Measurements from ENCODE around the gene IL21R. TPM values are rescaled to one million over a fixed set of nuclear protein-coding genes. Genes with fewer than 3 reads are reported as not detected.
"Not testable (repeated sequence)": the region's sequence is repeated elsewhere in the genome, so short reads cannot be mapped to it uniquely, and the experiment has no call there.

Gene IL21R
- total RNA-seq, 1 donor from 2014 or later = under 0.01 TPM

GRCh38 chr16:27426423-27427408, 24.7 kb downstream of the IL21R start:
- DNase-seq (ENCODE audit: low read depth) = peak; percentile 95

- DNase-seq (ENCODE audit: low read depth) = no peak
These were observed 25.6 kb downstream of the IL21R start for GRCh38 chr16:27427538-27427937.

- DNase-seq (ENCODE audit: low read depth) = no peak
These were observed 26.2 kb downstream of the IL21R start for GRCh38 chr16:27428026-27428785.

- no peak for DNase-seq (ENCODE audit: low read depth)
These were observed 27.4 kb downstream of the IL21R start for GRCh38 chr16:27429330-27429871.

GRCh38 chr16:27429981-27430441, 28.0 kb downstream of the IL21R start:
- no peak for DNase-seq (ENCODE audit: low read depth)

GRCh38 chr16:27430512-27430911, 28.5 kb downstream of the IL21R start:
- no peak for DNase-seq (ENCODE audit: low read depth)

GRCh38 chr16:27430923-27431484, 29.0 kb downstream of the IL21R start:
- no peak for DNase-seq (ENCODE audit: low read depth)

GRCh38 chr16:27431773-27432532, 30.0 kb downstream of the IL21R start:
- DNase-seq (ENCODE audit: low read depth) = peak; percentile 10

GRCh38 chr16:27432558-27432957, 30.6 kb downstream of the IL21R start:
- peak; percentile 85 for DNase-seq (ENCODE audit: low read depth)

GRCh38 chr16:27433191-27433590, 31.2 kb downstream of the IL21R start:
- DNase-seq (ENCODE audit: low read depth) = not testable (repeated sequence)

GRCh38 chr16:27433636-27434035, 31.7 kb downstream of the IL21R start:
- no peak for DNase-seq (ENCODE audit: low read depth)

- DNase-seq (ENCODE audit: low read depth) = no peak
These were observed 32.4 kb downstream of the IL21R start for GRCh38 chr16:27434141-27435051.

- not testable (repeated sequence) for DNase-seq (ENCODE audit: low read depth)
These were observed 33.2 kb downstream of the IL21R start for GRCh38 chr16:27435146-27435545.

GRCh38 chr16:27436065-27436464, 34.1 kb downstream of the IL21R start:
- DNase-seq (ENCODE audit: low read depth) = no peak

- DNase-seq (ENCODE audit: low read depth) = no peak
These were observed 35.1 kb downstream of the IL21R start for GRCh38 chr16:27436921-27437650.

GRCh38 chr16:27437946-27438345, 36.0 kb downstream of the IL21R start:
- DNase-seq (ENCODE audit: low read depth) = no peak

- DNase-seq (ENCODE audit: low read depth) = no peak
These were observed 37.5 kb downstream of the IL21R start for GRCh38 chr16:27439271-27440018.

GRCh38 chr16:27441276-27441675, 39.3 kb downstream of the IL21R start:
- DNase-seq (ENCODE audit: low read depth) = no peak

- no peak for DNase-seq (ENCODE audit: low read depth)
These were observed 40.0 kb downstream of the IL21R start for GRCh38 chr16:27441998-27442397.
